Measurements from ENCODE around the gene NDUFS4.

GRCh38 chr5:53549792-53550191, 10.6 kb upstream of the NDUFS4 start:
- no peak for TF ChIP-seq EZH2 (IDR thresholded peaks at IDR 0.05; ENCODE audit: low read length, unreplicated experiment)
- TF ChIP-seq, protein P1, sequence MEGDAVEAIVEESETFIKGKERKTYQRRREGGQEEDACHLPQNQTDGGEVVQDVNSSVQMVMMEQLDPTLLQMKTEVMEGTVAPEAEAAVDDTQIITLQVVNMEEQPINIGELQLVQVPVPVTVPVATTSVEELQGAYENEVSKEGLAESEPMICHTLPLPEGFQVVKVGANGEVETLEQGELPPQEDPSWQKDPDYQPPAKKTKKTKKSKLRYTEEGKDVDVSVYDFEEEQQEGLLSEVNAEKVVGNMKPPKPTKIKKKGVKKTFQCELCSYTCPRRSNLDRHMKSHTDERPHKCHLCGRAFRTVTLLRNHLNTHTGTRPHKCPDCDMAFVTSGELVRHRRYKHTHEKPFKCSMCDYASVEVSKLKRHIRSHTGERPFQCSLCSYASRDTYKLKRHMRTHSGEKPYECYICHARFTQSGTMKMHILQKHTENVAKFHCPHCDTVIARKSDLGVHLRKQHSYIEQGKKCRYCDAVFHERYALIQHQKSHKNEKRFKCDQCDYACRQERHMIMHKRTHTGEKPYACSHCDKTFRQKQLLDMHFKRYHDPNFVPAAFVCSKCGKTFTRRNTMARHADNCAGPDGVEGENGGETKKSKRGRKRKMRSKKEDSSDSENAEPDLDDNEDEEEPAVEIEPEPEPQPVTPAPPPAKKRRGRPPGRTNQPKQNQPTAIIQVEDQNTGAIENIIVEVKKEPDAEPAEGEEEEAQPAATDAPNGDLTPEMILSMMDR (conservative IDR thresholded peaks at IDR 0.05; ENCODE audit: low read depth, low read length), result no peak

All from PC-3 (cell line).